Stimulated activated CD4-positive, alpha-beta T cell treated with anti-CD3 and anti-CD28 coated beads, Interleukin-1b, Interleukin-23, amount 100 ng/mL, for 4 hours (primary cell): ENCODE data around the gene HDAC4.

Experiments
- DNase-seq, 2 donors: peaks; one replicate each; pipeline ENCODE4 v3.0.0-alpha.2; 2020; ENCODE audit warnings: low read depth in 2 of 2

Gene HDAC4

GRCh38 chr2:239124152-239124899 is 276.5 kb downstream of the HDAC4 start:
- no peak for DNase-seq

GRCh38 chr2:239122421-239123110 is 278.3 kb downstream of the HDAC4 start:
- no peak for DNase-seq

GRCh38 chr2:239121600-239122012 is 279.2 kb downstream of the HDAC4 start:
- DNase-seq, result no peak

- no peak for DNase-seq
Measured at GRCh38 chr2:239120664-239121063, 280.2 kb downstream of the HDAC4 start.

GRCh38 chr2:239119346-239120126 is 281.3 kb downstream of the HDAC4 start:
- DNase-seq, result no peak

GRCh38 chr2:239118675-239119211 is 282.1 kb downstream of the HDAC4 start:
- DNase-seq, result no peak

GRCh38 chr2:239118264-239118663 is 282.6 kb downstream of the HDAC4 start:
- DNase-seq, result no peak

- no peak for DNase-seq
Measured at GRCh38 chr2:239117831-239118230, 283.0 kb downstream of the HDAC4 start.

- no peak for DNase-seq
Measured at GRCh38 chr2:239116456-239117246, 284.2 kb downstream of the HDAC4 start.

- DNase-seq, result no peak
Measured at GRCh38 chr2:239115616-239116015, 285.2 kb downstream of the HDAC4 start.

- no peak for DNase-seq
Measured at GRCh38 chr2:239114616-239115265, 286.1 kb downstream of the HDAC4 start.

- no peak for DNase-seq
Measured at GRCh38 chr2:239114119-239114581, 286.7 kb downstream of the HDAC4 start.

GRCh38 chr2:239113615-239114014 is 287.2 kb downstream of the HDAC4 start:
- DNase-seq, result no peak

GRCh38 chr2:239113171-239113570 is 287.6 kb downstream of the HDAC4 start:
- no peak for DNase-seq

GRCh38 chr2:239112127-239112774 is 288.6 kb downstream of the HDAC4 start:
- DNase-seq, result no peak

GRCh38 chr2:239111401-239112100 is 289.3 kb downstream of the HDAC4 start:
- no peak for DNase-seq

GRCh38 chr2:239110595-239111048 is 290.2 kb downstream of the HDAC4 start:
- DNase-seq, result no peak

- no peak for DNase-seq
Measured at GRCh38 chr2:239109928-239110545, 290.8 kb downstream of the HDAC4 start.
